ENCODE results near the gene ABCA1.

DNA sequence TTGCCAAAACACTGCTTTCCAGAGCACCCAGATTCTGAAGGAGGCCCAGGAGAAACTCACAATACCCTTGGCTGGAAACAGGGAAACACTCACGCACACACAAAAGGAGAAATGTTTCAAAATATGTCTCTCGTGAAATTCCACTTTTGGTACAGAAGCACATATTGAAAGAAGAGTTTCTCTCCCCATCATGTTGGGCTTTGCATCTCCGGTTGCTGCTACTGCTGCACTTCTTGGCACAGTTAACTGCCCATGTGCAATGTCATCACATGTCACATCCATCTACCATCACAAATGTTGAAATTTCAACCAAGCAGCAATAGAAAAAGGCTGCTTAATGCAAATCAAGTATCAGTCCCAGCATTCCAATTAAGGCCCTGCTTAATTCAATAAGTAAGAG, 72.1 kb downstream of the ABCA1 start:
- TF ChIP-seq POLR2AphosphoS5 (IDR thresholded peaks at IDR 0.05): no peak
- TF ChIP-seq EP300 (IDR thresholded peaks at IDR 0.05): no peak
- TF ChIP-seq, protein P1, sequence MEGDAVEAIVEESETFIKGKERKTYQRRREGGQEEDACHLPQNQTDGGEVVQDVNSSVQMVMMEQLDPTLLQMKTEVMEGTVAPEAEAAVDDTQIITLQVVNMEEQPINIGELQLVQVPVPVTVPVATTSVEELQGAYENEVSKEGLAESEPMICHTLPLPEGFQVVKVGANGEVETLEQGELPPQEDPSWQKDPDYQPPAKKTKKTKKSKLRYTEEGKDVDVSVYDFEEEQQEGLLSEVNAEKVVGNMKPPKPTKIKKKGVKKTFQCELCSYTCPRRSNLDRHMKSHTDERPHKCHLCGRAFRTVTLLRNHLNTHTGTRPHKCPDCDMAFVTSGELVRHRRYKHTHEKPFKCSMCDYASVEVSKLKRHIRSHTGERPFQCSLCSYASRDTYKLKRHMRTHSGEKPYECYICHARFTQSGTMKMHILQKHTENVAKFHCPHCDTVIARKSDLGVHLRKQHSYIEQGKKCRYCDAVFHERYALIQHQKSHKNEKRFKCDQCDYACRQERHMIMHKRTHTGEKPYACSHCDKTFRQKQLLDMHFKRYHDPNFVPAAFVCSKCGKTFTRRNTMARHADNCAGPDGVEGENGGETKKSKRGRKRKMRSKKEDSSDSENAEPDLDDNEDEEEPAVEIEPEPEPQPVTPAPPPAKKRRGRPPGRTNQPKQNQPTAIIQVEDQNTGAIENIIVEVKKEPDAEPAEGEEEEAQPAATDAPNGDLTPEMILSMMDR (IDR thresholded peaks at IDR 0.05): no peak
- TF ChIP-seq POLR2A (IDR thresholded peaks at IDR 0.05): no peak
